ENCODE results near the gene PPP2R5C. TPM values are rescaled to one million over a fixed set of nuclear protein-coding genes. Genes with fewer than 3 reads are reported as not detected.

Gene PPP2R5C
- total and polyA plus RNA-seq, 9 of the 15 experiments (the other 6 are each of a cell fraction or from before 2014, with no cell fraction given), result 284 to 617 (median 395) TPM

- TF ChIP-seq ZNF592 (IDR thresholded peaks at IDR 0.05) (peak; percentile 90), MAX (CRISPR knock-in tag; IDR thresholded peaks at IDR 0.05) (peak; percentile 54; the same call in 1 of the 2 replicates), CREM (IDR thresholded peaks at IDR 0.05; ENCODE audit: low read depth) (0 out of 2 replicates have a peak, but pooled peaks have one; percentile 15), HINFP (tag; conservative IDR thresholded peaks at IDR 0.05; ENCODE audit: low read depth) (0 out of 2 replicates have a peak, but pooled peaks have one; percentile 10), E2F6 (IDR thresholded peaks at IDR 0.05; ENCODE audit: borderline replicate concordance in 1 of 2, extremely low read depth in 1 of 2, insufficient read depth in 1 of 2, insufficient read length in 1 of 2, low read depth in 1 of 2, low read length in 1 of 2, poor library complexity in 1 of 2, severe bottlenecking in 1 of 2) (peak; percentile 49 to 70), ZBTB7A (IDR thresholded peaks at IDR 0.05; ENCODE audit: borderline replicate concordance, control insufficient read depth, low read depth, low read length) (0 out of 2 replicates have a peak, but pooled peaks have one; percentile 11), POLR2A (conservative IDR thresholded peaks at IDR 0.05) (peak; percentile 30; the same call in 1 of the 2 replicates), ATF1 (CRISPR knock-in tag; IDR thresholded peaks at IDR 0.05) (no peak), ATF1 (tag; IDR thresholded peaks at IDR 0.05) (0 out of 2 replicates have a peak, but pooled peaks have one; percentile 19), CBX3 (IDR thresholded peaks at IDR 0.05; ENCODE audit: borderline replicate concordance in 1 of 2, low read length in 2 of 2) (peak in 1 of 2 experiments; percentile 35; a peak in 1 of 3 replicates), DMBX1 (CRISPR knock-in tag; IDR thresholded peaks at IDR 0.05; ENCODE audit: borderline replicate concordance) (peak; percentile 58; the same call in 1 of the 2 replicates), ETS2 (tag; IDR thresholded peaks at IDR 0.05; ENCODE audit: borderline replicate concordance, poor library complexity, severe bottlenecking) (no peak), ZNF766 (CRISPR knock-in tag; conservative IDR thresholded peaks at IDR 0.05) (peak; percentile 54; the same call in 1 of the 2 replicates)
Observed at GRCh38 chr14:101760138-101761011, 1.1 kb upstream of the PPP2R5C start (continued).
